Liver (tissue), 9 donors: ENCODE results near the gene DOCK9. TPM values are rescaled to one million over a fixed set of nuclear protein-coding genes. Genes with fewer than 3 reads are reported as not detected.

ENCODE experiments used
- DNase-seq: peaks from one replicate; pipeline ENCODE4 v3.0.0-alpha.2; 2017; ENCODE audit warnings: low spot score
- H3K27ac ChIP-seq, 2 donors: one replicate each; pipeline ENCODE4 v1.7.0; 2013; ENCODE audit warnings: inconsistent platforms in 2 of 2, low read length in 2 of 2, control low read depth in 1 of 2, low read depth in 1 of 2, mild to moderate bottlenecking in 1 of 2
- H3K27me3 ChIP-seq, 4 donors: one replicate each; pipeline versions ENCODE4 v1.6.1 to v1.7.0; 2013; ENCODE audit warnings: low read length in 3 of 4, inconsistent platforms in 1 of 4, mild to moderate bottlenecking in 1 of 4, moderate library complexity in 1 of 4; ENCODE audit not compliant: control insufficient read depth in 4 of 4, insufficient read depth in 4 of 4
- H3K36me3 ChIP-seq, 4 donors: one replicate each; pipeline versions ENCODE4 v1.6.1 to v1.7.0; 2013; ENCODE audit warnings: low read length in 3 of 4, mild to moderate bottlenecking in 3 of 4, low read depth in 1 of 4, moderate library complexity in 1 of 4; ENCODE audit not compliant: control insufficient read depth in 4 of 4, insufficient read depth in 3 of 4
- H3K4me1 ChIP-seq, 4 donors: one replicate each; pipeline versions ENCODE4 v1.6.1 to v1.7.0; 2013; ENCODE audit warnings: low read length in 3 of 4, mild to moderate bottlenecking in 3 of 4, moderate library complexity in 1 of 4; ENCODE audit not compliant: control insufficient read depth in 4 of 4, insufficient read depth in 4 of 4
- H3K4me3 ChIP-seq, 3 donors: one replicate each; pipeline versions ENCODE4 v1.6.1 to v1.7.0; 2013; ENCODE audit warnings: low read length in 3 of 3, control low read depth in 1 of 3, low read depth in 1 of 3, mild to moderate bottlenecking in 1 of 3
- H3K9ac ChIP-seq, 2 donors: one replicate each; pipeline ENCODE4 v1.7.0; 2013; ENCODE audit warnings: low read length in 2 of 2, mild to moderate bottlenecking in 2 of 2, moderate library complexity in 2 of 2, control low read depth in 1 of 2, low read depth in 1 of 2
- H3K9me3 ChIP-seq, 4 donors: one replicate each; pipeline versions ENCODE4 v1.6.1 to v1.7.0; 2013; ENCODE audit warnings: low read length in 3 of 4; ENCODE audit not compliant: control insufficient read depth in 4 of 4
- EGR1 ChIP-seq, 2 donors: IDR thresholded peaks; 2 replicates each; pipeline ENCODE4 v1.6.1; 2016 to 2018; ENCODE audit warnings: antibody characterized with exemption in 2 of 2, low read depth in 2 of 2
- FOXA1 ChIP-seq: IDR thresholded peaks from 2 replicates; pipeline ENCODE4 v1.6.1; 2016; ENCODE audit warnings: antibody characterized with exemption
- FOXA2 ChIP-seq: IDR thresholded peaks from 2 replicates; pipeline ENCODE4 v1.6.1; 2016; ENCODE audit warnings: antibody characterized with exemption
- HNF4A ChIP-seq, 2 donors: conservative IDR thresholded peaks; 2 replicates each; pipeline ENCODE4 v1.6.1; 2016; ENCODE audit warnings: antibody characterized with exemption in 2 of 2, mild to moderate bottlenecking in 2 of 2
- HNF4G ChIP-seq: IDR thresholded peaks from 2 replicates; pipeline ENCODE4 v1.6.1; 2016; ENCODE audit warnings: antibody characterized with exemption
- JUND ChIP-seq, 2 donors: IDR thresholded peaks; 2 replicates each; pipeline ENCODE4 v1.6.1; 2016; ENCODE audit warnings: antibody characterized with exemption in 2 of 2
- NR2F2 ChIP-seq: IDR thresholded peaks from 2 replicates; pipeline ENCODE4 v1.6.1; 2016; ENCODE audit warnings: antibody characterized with exemption
- RAD21 ChIP-seq, 2 donors: IDR thresholded peaks; 2 replicates each; pipeline ENCODE4 v1.6.1; 2016; ENCODE audit warnings: antibody characterized with exemption in 2 of 2, mild to moderate bottlenecking in 2 of 2
- RXRA ChIP-seq, 2 donors: IDR thresholded peaks; 2 replicates each; pipeline ENCODE4 v1.6.1; 2017 to 2018; ENCODE audit warnings: antibody characterized with exemption in 2 of 2, mild to moderate bottlenecking in 1 of 2
- SP1 ChIP-seq: IDR thresholded peaks from 2 replicates; pipeline ENCODE4 v1.6.1; 2018; ENCODE audit warnings: antibody characterized with exemption, mild to moderate bottlenecking
- TAF1 ChIP-seq: conservative IDR thresholded peaks from 2 replicates; pipeline ENCODE4 v1.6.1; 2016; ENCODE audit warnings: antibody characterized with exemption, mild to moderate bottlenecking
- YY1 ChIP-seq: IDR thresholded peaks from 2 replicates; pipeline ENCODE4 v1.6.1; 2016; ENCODE audit warnings: antibody characterized with exemption, mild to moderate bottlenecking
- WGBS: extraction: QIAGEN DNeasy Blood & Tissue Kit; methylation state at CpG from one replicate; pipeline ENCODE4 v1.1.7; 2013; 5-methylcytosine and 5-hydroxymethylcytosine counted together
- polyA plus RNA-seq, 2 donors: library from polyadenylated mRNA; stranded (reverse) in 1 of 2; unstranded in 1 of 2; fragments of 200-250 nt in 1 of 2; fragments of >200 nt in 1 of 2; fragmentation: Nextera tagmentation in 1 of 2; extraction: Ambion mirVana in 1 of 2; gene quantifications; one replicate each; pipeline versions ENCODE4 v1.2.1 to v1.2.3, GENCODE V29; 2013 to 2015
- total RNA-seq, 2 donors: library from RNA; depleted of rRNA; stranded (reverse); fragments of >200 nt; gene quantifications; one replicate each; pipeline ENCODE4 v1.2.3, GENCODE V29; 2014
- TF ChIP-seq, protein P1 (sequence below): IDR thresholded peaks from 2 replicates; pipeline ENCODE4 v1.6.1; 2016; ENCODE audit warnings: antibody characterized with exemption, mild to moderate bottlenecking
- TF ChIP-seq, protein P2 (sequence below): fragments of 150-350 bp; IDR thresholded peaks from 2 replicates; pipeline ENCODE4 v1.5.1; 2017; ENCODE audit warnings: improper control_type of control experiment, low read depth, low read length; ENCODE audit not compliant: missing input control
- TF ChIP-seq, protein P3 (sequence below): IDR thresholded peaks from 2 replicates; pipeline ENCODE4 v1.6.1; 2016; ENCODE audit warnings: antibody characterized with exemption
- TF ChIP-seq, protein P4 (sequence below): IDR thresholded peaks from 2 replicates; pipeline ENCODE4 v1.6.1; 2016; ENCODE audit warnings: antibody characterized with exemption
- TF ChIP-seq, protein P5 (sequence below): IDR thresholded peaks from 2 replicates; pipeline ENCODE4 v1.6.1; 2016; ENCODE audit warnings: antibody characterized with exemption
- donor health status: healthy.
- donor health status: healthy.
- donor health status: healthy.
- donor health status: healthy.
- donor health status: healthy.

The DOCK9 gene, protein sequence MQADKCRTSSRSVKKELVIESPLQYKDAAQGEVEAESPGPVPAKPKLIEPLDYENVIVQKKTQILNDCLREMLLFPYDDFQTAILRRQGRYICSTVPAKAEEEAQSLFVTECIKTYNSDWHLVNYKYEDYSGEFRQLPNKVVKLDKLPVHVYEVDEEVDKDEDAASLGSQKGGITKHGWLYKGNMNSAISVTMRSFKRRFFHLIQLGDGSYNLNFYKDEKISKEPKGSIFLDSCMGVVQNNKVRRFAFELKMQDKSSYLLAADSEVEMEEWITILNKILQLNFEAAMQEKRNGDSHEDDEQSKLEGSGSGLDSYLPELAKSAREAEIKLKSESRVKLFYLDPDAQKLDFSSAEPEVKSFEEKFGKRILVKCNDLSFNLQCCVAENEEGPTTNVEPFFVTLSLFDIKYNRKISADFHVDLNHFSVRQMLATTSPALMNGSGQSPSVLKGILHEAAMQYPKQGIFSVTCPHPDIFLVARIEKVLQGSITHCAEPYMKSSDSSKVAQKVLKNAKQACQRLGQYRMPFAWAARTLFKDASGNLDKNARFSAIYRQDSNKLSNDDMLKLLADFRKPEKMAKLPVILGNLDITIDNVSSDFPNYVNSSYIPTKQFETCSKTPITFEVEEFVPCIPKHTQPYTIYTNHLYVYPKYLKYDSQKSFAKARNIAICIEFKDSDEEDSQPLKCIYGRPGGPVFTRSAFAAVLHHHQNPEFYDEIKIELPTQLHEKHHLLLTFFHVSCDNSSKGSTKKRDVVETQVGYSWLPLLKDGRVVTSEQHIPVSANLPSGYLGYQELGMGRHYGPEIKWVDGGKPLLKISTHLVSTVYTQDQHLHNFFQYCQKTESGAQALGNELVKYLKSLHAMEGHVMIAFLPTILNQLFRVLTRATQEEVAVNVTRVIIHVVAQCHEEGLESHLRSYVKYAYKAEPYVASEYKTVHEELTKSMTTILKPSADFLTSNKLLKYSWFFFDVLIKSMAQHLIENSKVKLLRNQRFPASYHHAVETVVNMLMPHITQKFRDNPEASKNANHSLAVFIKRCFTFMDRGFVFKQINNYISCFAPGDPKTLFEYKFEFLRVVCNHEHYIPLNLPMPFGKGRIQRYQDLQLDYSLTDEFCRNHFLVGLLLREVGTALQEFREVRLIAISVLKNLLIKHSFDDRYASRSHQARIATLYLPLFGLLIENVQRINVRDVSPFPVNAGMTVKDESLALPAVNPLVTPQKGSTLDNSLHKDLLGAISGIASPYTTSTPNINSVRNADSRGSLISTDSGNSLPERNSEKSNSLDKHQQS (N-terminal part only)
- total RNA-seq = 10 to 100 TPM in 1 of 2 donors, 1 to 10 TPM in 1; 9.6 to 31.3 TPM
- 10 to 100 TPM in 1 of 2 donors, 1 to 10 TPM in 1; 5.4 to 11.5 TPM for polyA plus RNA-seq

DNA sequence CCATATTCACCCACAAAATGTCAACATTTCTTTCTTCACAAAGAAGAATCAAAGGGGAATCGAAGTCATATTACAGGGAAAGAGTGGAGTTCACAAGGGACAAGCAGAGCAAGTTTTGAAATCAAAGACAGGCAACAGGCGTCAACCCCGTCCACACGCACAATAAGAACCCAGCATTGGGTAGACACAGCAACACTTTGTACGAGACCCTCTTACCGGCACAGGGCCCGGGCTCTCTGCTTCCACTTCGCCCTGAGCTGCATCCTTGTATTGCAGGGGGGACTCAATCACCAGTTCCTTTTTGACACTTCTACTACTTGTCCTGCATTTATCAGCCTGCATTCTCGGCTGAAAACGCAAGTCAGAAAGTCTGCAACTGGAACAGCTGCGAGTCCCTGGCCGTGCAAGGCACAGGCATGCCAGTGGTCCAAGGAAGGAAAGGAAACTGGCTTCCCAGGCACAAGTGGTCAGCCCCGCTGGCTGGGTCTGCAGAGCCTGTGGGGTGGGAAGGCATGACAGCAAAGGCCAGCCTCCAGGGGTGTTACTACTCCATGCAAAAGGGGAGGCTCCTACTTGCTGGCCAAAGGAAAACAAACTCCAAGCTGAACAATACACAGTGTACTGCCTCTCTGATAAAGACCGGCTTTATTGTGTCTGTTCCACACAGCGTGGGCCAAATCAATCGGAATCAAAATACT, at the start of gene DOCK9:
TSS of gene DOCK9 (minus strand) at position 497 of the 698 bp plus-strand sequence. CDS start at position 342, 155 bp downstream.
- no peak for DNase-seq
- Histone ChIP-seq H3K36me3 (no peaks in the 10 kb centered on the region), H3K27ac (no peak within 1 kb of the TSS), H3K27me3 (no peaks in the 10 kb centered on the region), H3K4me1 (peaks cover 0 to 21% (median 8%) of the 10 kb centered on the region in 4 donors), H3K9ac (peak within 1 kb of the TSS in 1 of 2 donors; percentile 47), H3K4me3 (peak within 1 kb of the TSS; percentile 28 to 51 (median 47)), H3K9me3 (no peaks in the 10 kb centered on the region)
- TF ChIP-seq SP1 (peak; percentile 44), RAD21 (IDR thresholded peaks at IDR 0.05) (peak in 1 of 2 donors; percentile 59), TAF1 (no peak), HNF4A (conservative IDR thresholded peaks at IDR 0.05) (no peak), RXRA (IDR thresholded peaks at IDR 0.05) (no peak), YY1 (peak; percentile 17)
- TF ChIP-seq, protein P1, sequence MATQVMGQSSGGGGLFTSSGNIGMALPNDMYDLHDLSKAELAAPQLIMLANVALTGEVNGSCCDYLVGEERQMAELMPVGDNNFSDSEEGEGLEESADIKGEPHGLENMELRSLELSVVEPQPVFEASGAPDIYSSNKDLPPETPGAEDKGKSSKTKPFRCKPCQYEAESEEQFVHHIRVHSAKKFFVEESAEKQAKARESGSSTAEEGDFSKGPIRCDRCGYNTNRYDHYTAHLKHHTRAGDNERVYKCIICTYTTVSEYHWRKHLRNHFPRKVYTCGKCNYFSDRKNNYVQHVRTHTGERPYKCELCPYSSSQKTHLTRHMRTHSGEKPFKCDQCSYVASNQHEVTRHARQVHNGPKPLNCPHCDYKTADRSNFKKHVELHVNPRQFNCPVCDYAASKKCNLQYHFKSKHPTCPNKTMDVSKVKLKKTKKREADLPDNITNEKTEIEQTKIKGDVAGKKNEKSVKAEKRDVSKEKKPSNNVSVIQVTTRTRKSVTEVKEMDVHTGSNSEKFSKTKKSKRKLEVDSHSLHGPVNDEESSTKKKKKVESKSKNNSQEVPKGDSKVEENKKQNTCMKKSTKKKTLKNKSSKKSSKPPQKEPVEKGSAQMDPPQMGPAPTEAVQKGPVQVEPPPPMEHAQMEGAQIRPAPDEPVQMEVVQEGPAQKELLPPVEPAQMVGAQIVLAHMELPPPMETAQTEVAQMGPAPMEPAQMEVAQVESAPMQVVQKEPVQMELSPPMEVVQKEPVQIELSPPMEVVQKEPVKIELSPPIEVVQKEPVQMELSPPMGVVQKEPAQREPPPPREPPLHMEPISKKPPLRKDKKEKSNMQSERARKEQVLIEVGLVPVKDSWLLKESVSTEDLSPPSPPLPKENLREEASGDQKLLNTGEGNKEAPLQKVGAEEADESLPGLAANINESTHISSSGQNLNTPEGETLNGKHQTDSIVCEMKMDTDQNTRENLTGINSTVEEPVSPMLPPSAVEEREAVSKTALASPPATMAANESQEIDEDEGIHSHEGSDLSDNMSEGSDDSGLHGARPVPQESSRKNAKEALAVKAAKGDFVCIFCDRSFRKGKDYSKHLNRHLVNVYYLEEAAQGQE = no peak
- TF ChIP-seq, protein P2, sequence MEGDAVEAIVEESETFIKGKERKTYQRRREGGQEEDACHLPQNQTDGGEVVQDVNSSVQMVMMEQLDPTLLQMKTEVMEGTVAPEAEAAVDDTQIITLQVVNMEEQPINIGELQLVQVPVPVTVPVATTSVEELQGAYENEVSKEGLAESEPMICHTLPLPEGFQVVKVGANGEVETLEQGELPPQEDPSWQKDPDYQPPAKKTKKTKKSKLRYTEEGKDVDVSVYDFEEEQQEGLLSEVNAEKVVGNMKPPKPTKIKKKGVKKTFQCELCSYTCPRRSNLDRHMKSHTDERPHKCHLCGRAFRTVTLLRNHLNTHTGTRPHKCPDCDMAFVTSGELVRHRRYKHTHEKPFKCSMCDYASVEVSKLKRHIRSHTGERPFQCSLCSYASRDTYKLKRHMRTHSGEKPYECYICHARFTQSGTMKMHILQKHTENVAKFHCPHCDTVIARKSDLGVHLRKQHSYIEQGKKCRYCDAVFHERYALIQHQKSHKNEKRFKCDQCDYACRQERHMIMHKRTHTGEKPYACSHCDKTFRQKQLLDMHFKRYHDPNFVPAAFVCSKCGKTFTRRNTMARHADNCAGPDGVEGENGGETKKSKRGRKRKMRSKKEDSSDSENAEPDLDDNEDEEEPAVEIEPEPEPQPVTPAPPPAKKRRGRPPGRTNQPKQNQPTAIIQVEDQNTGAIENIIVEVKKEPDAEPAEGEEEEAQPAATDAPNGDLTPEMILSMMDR = no peak
- whole genome bisulfite sequencing = 30% methylated on average over 16 of the region's 16 CpGs

DNA sequence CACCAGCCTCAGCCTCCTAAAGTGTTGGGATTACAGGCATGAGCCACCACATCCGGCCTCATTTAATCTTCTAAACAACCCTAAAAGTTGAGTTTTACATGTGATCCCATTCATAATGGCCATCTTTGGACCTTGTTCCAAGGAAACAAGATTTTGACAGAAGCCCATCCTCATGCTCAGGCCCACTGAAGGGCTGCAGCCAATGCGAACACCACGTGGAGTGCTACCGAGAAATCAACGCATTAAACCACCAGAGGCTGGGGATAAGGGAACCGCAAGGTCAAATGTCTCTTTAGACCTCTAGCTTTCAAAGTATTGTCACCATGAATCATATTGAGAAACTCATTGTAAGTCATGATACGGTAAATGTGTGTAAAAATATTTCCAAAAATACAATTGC, 49.4 kb upstream of the DOCK9 start:
- H3K27ac ChIP-seq = no peak overlapping the region
- no peak overlapping the region for H3K4me3 ChIP-seq
- 97% methylated on average over 7 of the region's 7 CpGs for WGBS
- H3K9me3 ChIP-seq = no peaks in the 10 kb centered on the region
- H3K36me3 ChIP-seq = no peaks in the 10 kb centered on the region
- DNase-seq = no peak
- peaks cover 0 to 3% (median under 1%) of the 10 kb centered on the region in 4 donors for H3K4me1 ChIP-seq
- H3K27me3 ChIP-seq = no peaks in the 10 kb centered on the region
- no peak overlapping the region for H3K9ac ChIP-seq
- TF ChIP-seq FOXA1 (no peak), NR2F2 (no peak), FOXA2 (no peak), RAD21 (IDR thresholded peaks at IDR 0.05) (no peak), HNF4A (conservative IDR thresholded peaks at IDR 0.05) (no peak), HNF4G (no peak), JUND (IDR thresholded peaks at IDR 0.05) (no peak), EGR1 (IDR thresholded peaks at IDR 0.05; ENCODE audit: low read depth in 2 of 2) (no peak)
- TF ChIP-seq, protein P3, sequence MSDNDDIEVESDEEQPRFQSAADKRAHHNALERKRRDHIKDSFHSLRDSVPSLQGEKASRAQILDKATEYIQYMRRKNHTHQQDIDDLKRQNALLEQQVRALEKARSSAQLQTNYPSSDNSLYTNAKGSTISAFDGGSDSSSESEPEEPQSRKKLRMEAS = no peak
- TF ChIP-seq, protein P2 = no peak
- TF ChIP-seq, protein P4, sequence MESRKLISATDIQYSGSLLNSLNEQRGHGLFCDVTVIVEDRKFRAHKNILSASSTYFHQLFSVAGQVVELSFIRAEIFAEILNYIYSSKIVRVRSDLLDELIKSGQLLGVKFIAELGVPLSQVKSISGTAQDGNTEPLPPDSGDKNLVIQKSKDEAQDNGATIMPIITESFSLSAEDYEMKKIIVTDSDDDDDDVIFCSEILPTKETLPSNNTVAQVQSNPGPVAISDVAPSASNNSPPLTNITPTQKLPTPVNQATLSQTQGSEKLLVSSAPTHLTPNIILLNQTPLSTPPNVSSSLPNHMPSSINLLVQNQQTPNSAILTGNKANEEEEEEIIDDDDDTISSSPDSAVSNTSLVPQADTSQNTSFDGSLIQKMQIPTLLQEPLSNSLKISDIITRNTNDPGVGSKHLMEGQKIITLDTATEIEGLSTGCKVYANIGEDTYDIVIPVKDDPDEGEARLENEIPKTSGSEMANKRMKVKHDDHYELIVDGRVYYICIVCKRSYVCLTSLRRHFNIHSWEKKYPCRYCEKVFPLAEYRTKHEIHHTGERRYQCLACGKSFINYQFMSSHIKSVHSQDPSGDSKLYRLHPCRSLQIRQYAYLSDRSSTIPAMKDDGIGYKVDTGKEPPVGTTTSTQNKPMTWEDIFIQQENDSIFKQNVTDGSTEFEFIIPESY = no peak
- TF ChIP-seq, protein P5, sequence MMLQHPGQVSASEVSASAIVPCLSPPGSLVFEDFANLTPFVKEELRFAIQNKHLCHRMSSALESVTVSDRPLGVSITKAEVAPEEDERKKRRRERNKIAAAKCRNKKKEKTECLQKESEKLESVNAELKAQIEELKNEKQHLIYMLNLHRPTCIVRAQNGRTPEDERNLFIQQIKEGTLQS = no peak
